HCT116 (cell line): ENCODE measurements around the gene ALDH2. TPM values are rescaled to one million over a fixed set of nuclear protein-coding genes. Genes with fewer than 3 reads are reported as not detected.

ENCODE experiments used
- ATAC-seq: fragments of 200-7000 bp; cut with Tn5 transposase; 2 replicates; pipeline ENCODE4 v1.9.1; 2020; ENCODE audit warnings: mild to moderate bottlenecking, moderate library complexity
- BruUV-seq: library from RNA; stranded (reverse); fragments of 400-500 nt; replicated peaks from 2 replicates; lab custom pipeline; 2021; lab: Mats Ljungman, UMichigan
- CTCF ChIA-PET: fragments of 300-600 bp; sonication (Branson Sonifier 250); formaldehyde crosslinking; loops from one replicate; lab custom pipeline; 2021; ENCODE audit warnings: antibody characterized with exemption; lab: Charles Lee
- POLR2A ChIA-PET: fragments of 300-600, 350-600 bp; sonication (Branson Sonifier 250); formaldehyde crosslinking; loops from one replicate; lab custom pipeline; 2021; ENCODE audit warnings: antibody characterized with exemption; lab: Charles Lee
- RAD21 ChIA-PET, 2 experiments: fragments of 300-600 bp; sonication (Branson Sonifier 250); formaldehyde crosslinking; loops; one replicate each; lab custom pipeline; 2023; ENCODE audit warnings: low total read pairs in 2 of 2; ENCODE audit not compliant: uncharacterized antibody in 2 of 2, unreplicated experiment in 2 of 2, low non-redundant PET in 1 of 2; lab: Charles Lee
- DNase-seq: peaks from one replicate; pipeline ENCODE4 v3.0.0-alpha.2; 2010; ENCODE audit warnings: low read depth, low spot score
- H2AFZ ChIP-seq: fragments of 200-600 bp; shearing (Covaris generic), sonication (generic); 2 replicates; pipeline ENCODE4 v1.6.1; 2017; ENCODE audit warnings: low read depth, mixed run types, mixed read lengths, antibody characterized with exemption, low read length; ENCODE audit not compliant: poor library complexity, severe bottlenecking
- H3K27ac ChIP-seq: 2 replicates; pipeline ENCODE4 v1.5.1; 2012; ENCODE audit warnings: low read depth, low read length
- H3K27me3 ChIP-seq: fragments of 200-600 bp; sonication (generic); 2 replicates; pipeline ENCODE4 v1.6.1; 2016; ENCODE audit warnings: mixed run types, low read length, mixed read lengths; ENCODE audit not compliant: insufficient read depth
- H3K36me3 ChIP-seq, 2 experiments: fragments of 200-500 bp in 1 of 2; fragments of 200-600 bp in 1 of 2; sonication (Bioruptor generic) in 1 of 2; sonication (generic) in 1 of 2; 2 replicates each; pipeline versions ENCODE4 v1.5.1 to v1.6.1; 2014 to 2016; ENCODE audit warnings: low read length in 2 of 2, inconsistent platforms in 1 of 2, mixed read lengths in 1 of 2, mixed run types in 1 of 2; ENCODE audit not compliant: insufficient read depth in 2 of 2, control insufficient read depth in 1 of 2
- H3K4me1 ChIP-seq, 2 experiments: fragments of 200-600 bp in 1 of 2; sonication (generic) in 1 of 2; 2 replicates each; pipeline versions ENCODE4 v1.5.1 to v1.6.1; 2012 to 2017; ENCODE audit warnings: low read length in 2 of 2, inconsistent platforms in 1 of 2, mild to moderate bottlenecking in 1 of 2, mixed read lengths in 1 of 2, mixed run types in 1 of 2, moderate library complexity in 1 of 2; ENCODE audit not compliant: insufficient read depth in 2 of 2, control insufficient read depth in 1 of 2
- H3K4me2 ChIP-seq: fragments of 200-600 bp; sonication (generic); 2 replicates; pipeline ENCODE4 v1.6.1; 2017; ENCODE audit warnings: mixed run types, low read length, mixed read lengths
- H3K4me3 ChIP-seq, 2 experiments: fragments of 200-600 bp in 1 of 2; sonication (generic) in 1 of 2; replicated peaks in 1 of 2; 2 replicates each; pipeline ENCODE4 v1.5.1; 2011 to 2016; ENCODE audit warnings: low read length in 2 of 2, control low read depth in 1 of 2, low read depth in 1 of 2, mild to moderate bottlenecking in 1 of 2, mixed read lengths in 1 of 2, mixed run types in 1 of 2
- H3K79me2 ChIP-seq: fragments of 200-600 bp; sonication (generic); 2 replicates; pipeline ENCODE4 v1.6.1; 2017; ENCODE audit warnings: mild to moderate bottlenecking, mixed run types, low read length, moderate library complexity, mixed read lengths; ENCODE audit not compliant: insufficient read depth
- H3K9ac ChIP-seq: fragments of 200-600 bp; sonication (generic); 2 replicates; pipeline ENCODE4 v1.6.1; 2016; ENCODE audit warnings: low read length, mixed read lengths
- H3K9me2 ChIP-seq: fragments of 200-600 bp; sonication (generic), shearing (Covaris generic); 2 replicates; pipeline ENCODE4 v1.6.1; 2017; ENCODE audit warnings: mixed run types, mild to moderate bottlenecking, moderate library complexity; ENCODE audit not compliant: insufficient read depth
- H3K9me3 ChIP-seq, 2 experiments: fragments of 200-500 bp in 1 of 2; fragments of 200-600 bp in 1 of 2; sonication (Bioruptor generic) in 1 of 2; sonication (generic) in 1 of 2; 2 replicates each; pipeline ENCODE4 v1.6.1; 2014 to 2017; ENCODE audit warnings: low read length in 2 of 2, mixed read lengths in 2 of 2, inconsistent platforms in 1 of 2, low read depth in 1 of 2, mild to moderate bottlenecking in 1 of 2, mixed run types in 1 of 2, moderate library complexity in 1 of 2; ENCODE audit not compliant: control insufficient read depth in 1 of 2, insufficient read depth in 1 of 2
- H4K20me1 ChIP-seq: fragments of 200-600 bp; sonication (generic), shearing (Covaris generic); 2 replicates; pipeline ENCODE4 v1.6.1; 2017; ENCODE audit warnings: mixed run types, mild to moderate bottlenecking, moderate library complexity; ENCODE audit not compliant: insufficient read depth
- CBX3 ChIP-seq: IDR thresholded peaks from 2 replicates; pipeline ENCODE4 v1.6.1; 2012; ENCODE audit warnings: low read depth
- CEBPB ChIP-seq: IDR thresholded peaks from 2 replicates; pipeline ENCODE4 v1.6.1; 2012; ENCODE audit warnings: low read depth
- EGR1 ChIP-seq: IDR thresholded peaks from 2 replicates; pipeline ENCODE4 v1.6.1; 2012; ENCODE audit warnings: low read depth
- ELF1 ChIP-seq: IDR thresholded peaks from 2 replicates; pipeline ENCODE4 v1.6.1; 2012; ENCODE audit warnings: low read depth, borderline replicate concordance
- EZH2 ChIP-seq: fragments of 200-600 bp; sonication (generic); IDR thresholded peaks from 2 replicates; pipeline ENCODE4 v1.6.1; 2017; ENCODE audit warnings: antibody characterized with exemption, mixed run types
- EZH2phosphoT487 ChIP-seq: fragments of 200-600 bp; IDR thresholded peaks from 2 replicates; pipeline ENCODE4 v1.6.1; 2018; ENCODE audit warnings: antibody characterized with exemption, borderline replicate concordance
- FOSL1 ChIP-seq: IDR thresholded peaks from 2 replicates; pipeline ENCODE4 v1.6.1; 2012; ENCODE audit warnings: low read depth
- JUND ChIP-seq: IDR thresholded peaks from 2 replicates; pipeline ENCODE4 v1.6.1; 2012
- POLR2AphosphoS5 ChIP-seq: IDR thresholded peaks from 2 replicates; pipeline ENCODE4 v1.6.1; 2011; ENCODE audit warnings: mild to moderate bottlenecking, low read depth, low read length, moderate library complexity
- RAD21 ChIP-seq: IDR thresholded peaks from 2 replicates; pipeline ENCODE4 v1.6.1; 2012; ENCODE audit warnings: low read depth, mild to moderate bottlenecking
- SIN3A ChIP-seq: IDR thresholded peaks from 2 replicates; pipeline ENCODE4 v1.6.1; 2012; ENCODE audit warnings: low read depth
- TCF7L2 ChIP-seq: IDR thresholded peaks from 2 replicates; pipeline ENCODE4 v1.7.0; 2011; ENCODE audit warnings: borderline replicate concordance, inconsistent platforms; ENCODE audit not compliant: insufficient read depth, insufficient read length; ENCODE audit errors: extremely low read depth
- intact Hi-C: fragments of 100-400 bp; cut with micrococcal nuclease; formaldehyde crosslinking; loops from 2 replicates; pipeline ENCODE4 v1.10.0; 2022
- total RNA-seq: library from RNA; stranded (reverse); gene quantifications from one replicate; pipeline ENCODE4 v1.2.1, GENCODE V29; 2021; ENCODE audit not compliant: unreplicated experiment
- TF ChIP-seq, protein P1 (sequence below): IDR thresholded peaks from 2 replicates; pipeline ENCODE4 v1.6.1; 2012
- TF ChIP-seq, protein P2 (sequence below): IDR thresholded peaks from 2 replicates; pipeline ENCODE4 v1.6.1; 2011; ENCODE audit warnings: mild to moderate bottlenecking, low read length, moderate library complexity; ENCODE audit not compliant: insufficient replicate concordance; ENCODE audit errors: extremely low read depth
- TF ChIP-seq, protein P3 (sequence below): IDR thresholded peaks from 2 replicates; pipeline ENCODE4 v1.6.1; 2012; ENCODE audit warnings: low read depth
- TF ChIP-seq, protein P4 (sequence below): IDR thresholded peaks from 2 replicates; pipeline ENCODE4 v1.6.1; 2012

ALDH2 gene
- total RNA-seq, 1 experiment from 2014 or later = 32.9 TPM

DNA sequence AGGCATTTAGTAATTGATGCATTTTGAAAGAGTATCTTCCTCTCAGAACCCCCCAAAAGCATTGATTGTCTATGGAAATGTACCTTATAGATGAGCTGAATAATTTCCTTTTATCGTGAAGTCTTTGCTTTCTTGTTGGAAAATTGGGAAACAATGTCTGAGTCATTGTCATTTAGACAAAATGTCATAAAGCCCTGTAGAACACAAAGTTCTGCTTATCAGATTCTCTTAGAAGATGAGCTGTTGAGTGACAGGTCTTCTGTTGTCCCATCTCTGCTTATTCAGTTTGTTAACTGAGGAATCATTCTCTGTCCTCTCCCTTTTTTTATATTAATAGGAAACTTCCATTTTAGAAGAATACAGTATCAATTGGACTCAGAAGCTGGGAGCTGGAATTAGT is 98.2 kb downstream of the ALDH2 start:
- Histone ChIP-seq H3K27me3 (no peaks in the 10 kb centered on the region), H2AFZ (no peak overlapping the region), H3K4me1 (no peaks in the 10 kb centered on the region), H3K4me3 (no peak overlapping the region), H3K36me3 (peaks cover 10 to 17% of the 10 kb centered on the region in 2 experiments; a peak in 2 of 4 replicates), H3K9me2 (no peaks in the 10 kb centered on the region), H3K27ac (no peak overlapping the region), H3K9me3 (no peaks in the 10 kb centered on the region), H3K4me2 (no peak overlapping the region), H3K9ac (no peak overlapping the region), H3K79me2 (peaks cover 59% of the 10 kb centered on the region), H4K20me1 (no peaks in the 10 kb centered on the region)
- intact Hi-C loops = no loop called here
- RAD21 ChIA-PET = no interaction called here
- CTCF ChIA-PET = no interaction called here
- ATAC-seq (no peak), DNase-seq (no peak)
- TF ChIP-seq JUND (no peak), SIN3A (no peak), FOSL1 (no peak), EGR1 (no peak), EZH2 (no peak), EZH2phosphoT487 (no peak), CEBPB (no peak), CBX3 (no peak), RAD21 (no peak), POLR2AphosphoS5 (no peak), TCF7L2 (no peak), ELF1 (no peak)
- TF ChIP-seq, protein P1, sequence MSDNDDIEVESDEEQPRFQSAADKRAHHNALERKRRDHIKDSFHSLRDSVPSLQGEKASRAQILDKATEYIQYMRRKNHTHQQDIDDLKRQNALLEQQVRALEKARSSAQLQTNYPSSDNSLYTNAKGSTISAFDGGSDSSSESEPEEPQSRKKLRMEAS = no peak
- TF ChIP-seq, protein P2, sequence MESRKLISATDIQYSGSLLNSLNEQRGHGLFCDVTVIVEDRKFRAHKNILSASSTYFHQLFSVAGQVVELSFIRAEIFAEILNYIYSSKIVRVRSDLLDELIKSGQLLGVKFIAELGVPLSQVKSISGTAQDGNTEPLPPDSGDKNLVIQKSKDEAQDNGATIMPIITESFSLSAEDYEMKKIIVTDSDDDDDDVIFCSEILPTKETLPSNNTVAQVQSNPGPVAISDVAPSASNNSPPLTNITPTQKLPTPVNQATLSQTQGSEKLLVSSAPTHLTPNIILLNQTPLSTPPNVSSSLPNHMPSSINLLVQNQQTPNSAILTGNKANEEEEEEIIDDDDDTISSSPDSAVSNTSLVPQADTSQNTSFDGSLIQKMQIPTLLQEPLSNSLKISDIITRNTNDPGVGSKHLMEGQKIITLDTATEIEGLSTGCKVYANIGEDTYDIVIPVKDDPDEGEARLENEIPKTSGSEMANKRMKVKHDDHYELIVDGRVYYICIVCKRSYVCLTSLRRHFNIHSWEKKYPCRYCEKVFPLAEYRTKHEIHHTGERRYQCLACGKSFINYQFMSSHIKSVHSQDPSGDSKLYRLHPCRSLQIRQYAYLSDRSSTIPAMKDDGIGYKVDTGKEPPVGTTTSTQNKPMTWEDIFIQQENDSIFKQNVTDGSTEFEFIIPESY = no peak
- TF ChIP-seq, protein P3, sequence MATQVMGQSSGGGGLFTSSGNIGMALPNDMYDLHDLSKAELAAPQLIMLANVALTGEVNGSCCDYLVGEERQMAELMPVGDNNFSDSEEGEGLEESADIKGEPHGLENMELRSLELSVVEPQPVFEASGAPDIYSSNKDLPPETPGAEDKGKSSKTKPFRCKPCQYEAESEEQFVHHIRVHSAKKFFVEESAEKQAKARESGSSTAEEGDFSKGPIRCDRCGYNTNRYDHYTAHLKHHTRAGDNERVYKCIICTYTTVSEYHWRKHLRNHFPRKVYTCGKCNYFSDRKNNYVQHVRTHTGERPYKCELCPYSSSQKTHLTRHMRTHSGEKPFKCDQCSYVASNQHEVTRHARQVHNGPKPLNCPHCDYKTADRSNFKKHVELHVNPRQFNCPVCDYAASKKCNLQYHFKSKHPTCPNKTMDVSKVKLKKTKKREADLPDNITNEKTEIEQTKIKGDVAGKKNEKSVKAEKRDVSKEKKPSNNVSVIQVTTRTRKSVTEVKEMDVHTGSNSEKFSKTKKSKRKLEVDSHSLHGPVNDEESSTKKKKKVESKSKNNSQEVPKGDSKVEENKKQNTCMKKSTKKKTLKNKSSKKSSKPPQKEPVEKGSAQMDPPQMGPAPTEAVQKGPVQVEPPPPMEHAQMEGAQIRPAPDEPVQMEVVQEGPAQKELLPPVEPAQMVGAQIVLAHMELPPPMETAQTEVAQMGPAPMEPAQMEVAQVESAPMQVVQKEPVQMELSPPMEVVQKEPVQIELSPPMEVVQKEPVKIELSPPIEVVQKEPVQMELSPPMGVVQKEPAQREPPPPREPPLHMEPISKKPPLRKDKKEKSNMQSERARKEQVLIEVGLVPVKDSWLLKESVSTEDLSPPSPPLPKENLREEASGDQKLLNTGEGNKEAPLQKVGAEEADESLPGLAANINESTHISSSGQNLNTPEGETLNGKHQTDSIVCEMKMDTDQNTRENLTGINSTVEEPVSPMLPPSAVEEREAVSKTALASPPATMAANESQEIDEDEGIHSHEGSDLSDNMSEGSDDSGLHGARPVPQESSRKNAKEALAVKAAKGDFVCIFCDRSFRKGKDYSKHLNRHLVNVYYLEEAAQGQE = no peak
- TF ChIP-seq, protein P4, sequence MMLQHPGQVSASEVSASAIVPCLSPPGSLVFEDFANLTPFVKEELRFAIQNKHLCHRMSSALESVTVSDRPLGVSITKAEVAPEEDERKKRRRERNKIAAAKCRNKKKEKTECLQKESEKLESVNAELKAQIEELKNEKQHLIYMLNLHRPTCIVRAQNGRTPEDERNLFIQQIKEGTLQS = no peak
- BruUV-seq = no TSS peak
- POLR2A ChIA-PET = no interaction called here
